HPDE6-E6E7 (cell line): Measurements from ENCODE around the gene RBFOX2.
"Not testable (repeated sequence)": the region's sequence is repeated elsewhere in the genome, so short reads cannot be mapped to it uniquely, and the experiment has no call there.

Experiments used
- DNase-seq: peaks from one replicate; pipeline ENCODE4 v3.0.0; 2011; ENCODE audit warnings: missing footprints; ENCODE audit errors: extremely low spot score

Gene RBFOX2

DNA sequence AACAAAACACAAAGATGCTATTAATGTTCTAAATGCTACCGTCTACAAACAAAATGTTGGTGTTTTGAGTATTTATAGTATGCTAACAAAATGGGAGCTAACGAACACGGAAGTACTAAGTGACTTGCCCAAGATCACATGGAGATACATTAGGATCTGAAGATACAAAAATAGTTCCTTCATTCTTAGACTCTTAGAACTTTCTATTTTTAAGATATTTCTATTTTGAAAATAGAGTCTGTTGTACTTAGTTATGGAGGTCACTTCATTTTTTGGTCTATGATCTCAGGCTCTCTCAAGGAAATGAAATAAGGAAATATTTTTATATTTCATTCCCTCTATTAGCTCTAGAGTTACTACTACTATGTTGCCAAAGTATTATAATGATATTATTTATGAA, 246.7 kb downstream of the RBFOX2 start:
- DNase-seq, result no peak

DNA sequence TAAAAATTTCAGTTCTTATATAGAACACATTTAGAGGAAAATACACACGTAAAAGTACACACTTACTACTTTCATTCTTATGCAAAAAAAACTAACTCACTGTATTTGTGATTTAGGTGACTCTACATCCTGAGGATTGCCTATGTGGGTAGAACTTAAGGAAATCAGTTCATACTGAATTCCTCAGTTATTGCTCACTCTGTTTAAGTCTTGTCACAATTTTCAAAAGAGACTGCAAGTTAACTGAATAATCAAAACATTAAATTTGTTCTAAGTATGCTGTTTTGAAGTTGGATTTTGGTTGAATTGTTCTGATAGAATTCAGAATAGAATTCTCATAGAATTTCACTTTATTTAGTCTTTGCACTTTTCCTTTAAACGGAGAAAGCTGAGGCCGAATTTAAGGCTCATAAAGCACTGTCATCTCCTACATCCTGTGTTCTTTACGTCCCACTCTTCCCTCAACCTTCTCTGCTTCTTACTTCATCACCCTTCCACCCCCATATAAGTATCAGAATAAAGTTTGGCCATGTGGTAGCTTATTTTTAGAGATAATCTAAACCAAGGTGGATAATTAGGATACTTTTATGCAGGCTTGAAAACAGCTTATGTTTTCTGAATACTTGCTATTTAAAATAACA, 251.2 kb downstream of the RBFOX2 start:
- peak; percentile 28 for DNase-seq

DNA sequence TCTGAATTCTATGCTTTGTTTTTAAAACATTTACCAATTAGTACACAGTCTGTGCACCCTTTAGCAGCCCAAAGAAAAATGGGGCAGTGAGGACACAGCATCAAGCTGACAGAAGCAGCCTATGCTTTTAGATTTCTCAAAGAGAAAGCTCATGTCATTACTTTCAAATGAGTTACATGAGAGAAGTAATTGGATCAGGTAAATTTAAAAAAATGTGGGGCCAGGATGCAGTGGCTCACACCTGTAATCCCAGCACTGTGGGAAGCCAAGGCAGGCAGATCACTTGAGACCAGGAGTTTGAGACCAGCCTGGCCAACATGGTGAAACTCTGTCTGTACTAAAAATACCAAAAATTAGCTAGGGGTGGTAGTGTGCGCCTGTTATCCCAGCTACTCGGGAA, 253.3 kb downstream of the RBFOX2 start:
- DNase-seq, result no peak

DNA sequence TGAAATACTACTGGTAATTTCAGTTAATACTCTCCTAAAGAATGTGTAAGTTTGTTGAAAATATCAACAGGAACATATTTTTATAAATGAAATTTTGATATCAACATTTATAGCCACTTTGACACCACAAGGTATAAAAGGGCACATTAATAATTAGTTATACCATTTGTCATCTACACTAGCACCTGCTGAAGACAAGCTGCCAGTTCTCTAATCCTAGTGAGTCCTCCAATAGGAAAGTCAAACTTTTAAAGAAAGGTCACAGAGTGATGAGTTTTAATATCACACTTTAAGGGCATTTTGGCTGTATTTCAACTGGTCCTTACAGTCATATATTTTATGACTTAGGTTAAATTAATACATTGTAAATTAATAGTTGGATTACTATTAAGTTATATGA, 258.6 kb downstream of the RBFOX2 start:
- no peak for DNase-seq

DNA sequence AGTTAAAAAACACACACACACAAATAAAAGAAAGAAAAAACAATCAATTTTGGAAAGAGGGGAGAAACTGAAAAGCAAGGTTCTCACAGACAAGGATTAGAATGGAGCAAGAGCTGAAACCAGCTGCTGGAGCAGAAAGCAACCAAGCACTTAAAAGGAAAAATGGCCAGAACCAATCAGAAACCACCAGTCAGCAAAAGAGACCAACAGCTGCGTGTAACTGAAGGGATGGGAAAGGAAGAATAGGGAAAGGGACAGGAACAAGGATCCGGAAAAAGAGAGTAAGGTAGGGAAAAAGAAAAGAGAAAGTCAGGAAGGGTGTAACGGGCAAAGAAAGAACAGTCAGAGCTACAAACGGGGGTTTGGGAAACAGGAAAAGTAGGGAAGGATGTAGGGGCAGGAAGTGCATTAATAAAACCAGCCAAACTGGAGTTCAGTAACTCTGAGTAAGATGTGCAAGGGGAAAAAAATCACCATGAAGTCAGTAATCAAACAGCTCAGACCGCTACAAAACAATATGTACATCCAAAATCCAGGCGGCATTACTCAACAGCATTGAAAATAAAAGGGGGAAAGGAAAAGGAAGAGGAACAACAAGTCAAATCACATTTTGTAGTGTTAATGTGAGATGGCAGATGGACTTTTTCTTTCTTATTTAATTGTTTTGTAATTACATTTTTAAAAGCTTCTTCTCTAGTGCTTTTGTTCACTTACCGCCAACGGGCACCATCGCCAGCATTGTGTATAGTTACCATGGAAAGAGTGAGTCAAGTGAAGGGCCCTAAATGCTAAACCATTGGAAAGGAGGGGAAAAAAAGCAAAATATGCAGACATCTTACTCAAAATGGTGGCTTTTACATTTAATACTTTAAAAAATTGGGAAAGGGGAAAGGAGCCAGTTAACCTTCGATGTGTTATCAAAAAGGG, 261.7 kb downstream of the RBFOX2 start:
- no peak for DNase-seq

DNA sequence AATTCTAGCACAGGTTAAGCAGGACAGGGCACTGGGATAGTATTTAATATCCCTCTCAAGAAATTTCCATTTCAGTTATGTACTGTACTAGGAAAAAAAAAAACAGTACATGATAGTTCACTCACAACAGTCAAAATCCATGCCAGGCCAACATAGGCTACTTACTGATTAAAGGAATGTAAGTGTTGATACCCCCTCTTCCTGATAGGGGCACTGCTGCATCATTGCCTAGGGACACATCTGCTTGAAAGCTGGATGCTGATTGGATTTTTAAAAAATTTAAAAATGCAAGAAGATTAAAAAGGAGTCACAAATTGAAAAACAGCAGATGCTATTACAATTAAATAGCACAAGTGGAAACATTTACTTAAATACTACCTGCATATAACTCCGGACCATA, 267.6 kb downstream of the RBFOX2 start:
- DNase-seq, result no peak

DNA sequence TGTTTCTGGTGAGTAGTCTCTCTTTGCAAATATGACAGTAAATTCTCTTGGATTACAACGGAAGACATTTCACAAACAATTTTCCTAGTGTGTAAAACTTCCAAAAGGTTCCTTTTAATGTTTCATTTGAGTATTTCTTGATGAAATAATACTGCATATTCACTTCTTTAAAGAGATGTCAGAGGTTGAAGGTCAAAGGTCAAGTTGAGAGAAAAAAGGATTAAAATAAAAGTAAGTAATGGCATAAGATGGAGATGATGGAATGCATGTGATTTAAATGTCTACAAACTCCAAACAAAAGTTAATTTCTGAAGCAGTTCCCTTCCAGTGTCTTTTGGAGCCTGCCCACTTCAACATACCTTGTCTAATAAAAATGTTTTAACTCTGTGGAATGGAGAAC, 270.2 kb downstream of the RBFOX2 start:
- no peak for DNase-seq

DNA sequence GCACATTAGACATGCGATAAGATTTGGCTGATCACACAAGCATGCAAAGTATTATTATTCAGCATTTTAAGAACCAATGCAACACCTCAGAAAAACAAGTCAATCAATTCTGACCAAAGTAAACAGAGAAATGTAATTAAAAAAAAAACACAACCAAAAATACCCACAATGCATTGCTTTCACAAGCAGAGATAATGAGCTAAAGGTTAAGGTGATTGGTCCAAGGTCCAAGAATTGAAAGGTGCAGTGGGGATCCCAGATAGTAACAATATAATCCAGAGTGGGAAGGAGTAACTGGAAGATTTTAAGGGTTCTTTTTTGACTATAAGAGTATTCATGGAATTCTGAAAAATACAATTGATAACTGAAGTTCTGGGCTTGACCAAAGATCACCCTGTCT, 271.9 kb downstream of the RBFOX2 start:
- DNase-seq, result no peak

DNA sequence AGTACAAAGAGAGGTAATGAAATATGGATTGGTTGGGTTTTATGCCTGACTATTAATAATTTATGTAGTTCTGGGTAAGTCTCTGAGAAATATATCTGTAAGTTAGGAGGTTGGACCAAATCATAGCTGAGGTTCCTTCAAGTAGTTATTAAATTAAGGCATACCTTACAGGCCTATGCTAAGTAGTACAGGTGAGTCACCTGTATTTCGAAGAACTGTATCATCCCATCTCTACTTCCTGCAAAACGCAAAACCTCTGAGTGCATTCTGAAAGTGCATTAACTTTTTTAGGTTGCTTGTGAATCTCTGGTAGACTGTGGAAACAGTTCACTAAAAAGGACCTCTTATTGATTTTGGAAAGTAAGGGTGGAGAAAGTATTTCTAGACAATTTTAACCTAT, 273.9 kb downstream of the RBFOX2 start:
- DNase-seq, result no peak

DNA sequence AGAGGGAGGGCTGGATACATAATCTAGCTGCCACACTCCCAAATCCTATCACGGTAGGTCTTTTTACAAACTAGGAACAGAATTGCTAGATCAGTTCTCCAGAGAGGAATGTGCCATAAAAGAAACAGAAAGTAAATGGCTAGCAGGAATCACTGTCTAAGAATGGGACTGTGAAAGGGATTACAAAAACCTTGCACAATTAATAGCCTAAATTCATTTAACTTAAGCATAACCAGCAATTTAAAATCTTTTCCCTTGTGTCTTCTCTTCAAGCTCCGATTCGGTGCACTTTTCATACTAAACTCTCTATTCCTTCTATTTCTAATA, 275.8 kb downstream of the RBFOX2 start:
- DNase-seq, result no peak

DNA sequence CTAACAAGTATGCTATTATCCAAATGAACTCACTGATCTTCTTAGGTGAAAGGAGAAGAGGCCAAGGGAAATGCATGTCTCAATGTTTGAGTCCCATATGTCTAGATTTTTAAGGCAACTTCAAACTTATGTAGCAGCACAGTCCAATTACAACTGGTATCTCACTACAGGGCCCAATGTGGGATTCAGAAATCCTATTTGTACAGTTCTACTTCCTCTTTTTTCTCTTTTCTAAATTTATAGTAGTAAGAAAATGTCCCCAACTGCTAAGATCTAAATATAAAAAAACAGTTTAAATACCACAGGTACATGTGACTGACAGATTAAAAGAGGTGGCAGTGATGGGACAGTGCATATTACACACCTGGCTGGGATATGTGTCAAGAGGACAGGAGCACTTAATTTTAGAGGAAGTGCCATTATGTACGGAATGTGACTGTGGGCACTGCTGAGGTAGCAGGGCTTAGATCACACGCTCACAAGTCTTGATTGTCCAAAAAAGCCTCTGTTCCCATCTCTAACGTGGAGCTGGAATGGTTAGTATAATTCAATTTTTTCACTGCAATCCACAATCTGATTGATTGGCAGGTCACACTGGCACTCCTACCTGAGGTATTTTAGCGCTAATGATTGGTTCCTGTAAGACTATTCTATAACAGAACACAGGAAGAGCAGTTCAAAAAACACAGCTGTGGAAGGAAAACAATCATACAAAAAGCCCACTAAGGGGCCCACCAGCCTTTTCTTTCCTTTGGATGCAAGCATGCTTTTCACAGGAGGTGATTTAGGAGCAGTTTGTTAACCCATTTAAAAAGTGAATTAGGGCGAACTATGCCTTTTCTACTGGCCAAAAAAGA, 276.4 kb downstream of the RBFOX2 start:
- DNase-seq, result no peak

DNA sequence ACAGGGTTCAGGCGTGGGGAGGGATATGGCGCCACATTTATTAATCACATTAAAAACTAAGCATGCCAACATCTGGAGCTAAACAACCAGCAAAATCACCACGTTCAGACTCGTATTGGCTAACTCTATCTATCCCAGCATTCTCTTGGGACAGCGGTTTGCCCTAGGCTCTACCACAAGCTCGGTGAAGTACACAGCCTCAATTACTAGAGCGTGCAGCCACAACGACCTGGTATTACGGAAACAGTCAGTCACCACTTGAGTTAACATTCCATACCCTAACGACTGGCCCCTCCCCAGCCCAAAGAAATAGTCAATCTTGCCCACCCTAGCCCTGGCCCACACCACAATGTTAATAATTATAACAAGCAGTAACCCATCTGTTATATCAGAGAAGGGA, 278.8 kb downstream of the RBFOX2 start:
- DNase-seq, result no peak

DNA sequence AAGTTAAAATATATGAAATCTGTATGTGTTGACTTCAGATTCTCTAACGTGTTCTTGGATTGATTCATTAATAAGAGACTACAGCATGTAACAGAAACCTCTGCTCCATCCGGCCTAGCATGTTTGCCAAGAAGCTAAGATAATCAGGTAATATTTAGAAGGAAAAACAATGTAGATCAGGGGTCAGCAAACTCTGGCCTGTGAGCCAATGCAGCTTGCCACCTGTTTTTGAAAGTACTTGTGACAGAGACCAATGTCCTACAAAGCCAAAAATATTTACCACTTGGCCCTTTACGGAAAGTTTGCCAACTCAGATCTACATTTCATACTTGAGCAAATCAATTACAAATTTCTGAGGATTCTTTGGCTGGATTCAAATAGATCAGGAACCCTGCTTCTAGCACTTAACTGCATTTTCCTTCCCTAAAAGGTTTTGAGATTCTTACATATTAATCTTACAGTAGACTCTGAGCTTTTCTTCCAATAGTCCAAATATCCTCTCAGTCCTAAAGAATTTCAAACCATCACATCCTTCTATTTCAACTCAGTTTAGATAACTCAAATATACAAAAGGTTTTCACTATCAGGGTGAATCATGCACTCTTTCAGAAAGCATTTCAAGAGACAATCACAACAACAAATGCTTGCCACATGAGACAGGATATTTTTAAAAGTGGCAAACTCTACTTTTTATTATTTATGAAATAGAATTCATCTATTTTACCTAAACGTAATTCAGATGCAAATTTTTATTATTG, 281.5 kb downstream of the RBFOX2 start:
- DNase-seq, result no peak

DNA sequence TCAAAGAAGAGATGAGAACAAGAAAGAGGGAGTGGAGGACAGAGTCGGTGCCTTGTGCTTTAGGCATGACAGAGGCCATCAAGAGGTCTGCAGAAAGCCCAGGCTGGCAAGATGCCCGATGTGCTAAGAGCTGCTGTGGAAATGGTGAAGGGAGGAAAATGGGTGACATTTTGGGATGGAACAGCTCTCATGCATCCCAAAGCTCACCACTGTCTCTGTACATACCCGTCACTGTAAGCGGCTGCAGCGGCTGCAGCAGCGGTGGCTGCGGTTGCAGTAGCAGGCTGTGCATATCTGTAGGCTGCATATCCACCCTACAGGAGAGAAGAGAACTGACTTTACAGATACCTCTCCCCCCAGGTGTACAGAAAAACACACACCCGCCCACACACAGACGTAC, 282.4 kb downstream of the RBFOX2 start:
- no peak for DNase-seq

DNA sequence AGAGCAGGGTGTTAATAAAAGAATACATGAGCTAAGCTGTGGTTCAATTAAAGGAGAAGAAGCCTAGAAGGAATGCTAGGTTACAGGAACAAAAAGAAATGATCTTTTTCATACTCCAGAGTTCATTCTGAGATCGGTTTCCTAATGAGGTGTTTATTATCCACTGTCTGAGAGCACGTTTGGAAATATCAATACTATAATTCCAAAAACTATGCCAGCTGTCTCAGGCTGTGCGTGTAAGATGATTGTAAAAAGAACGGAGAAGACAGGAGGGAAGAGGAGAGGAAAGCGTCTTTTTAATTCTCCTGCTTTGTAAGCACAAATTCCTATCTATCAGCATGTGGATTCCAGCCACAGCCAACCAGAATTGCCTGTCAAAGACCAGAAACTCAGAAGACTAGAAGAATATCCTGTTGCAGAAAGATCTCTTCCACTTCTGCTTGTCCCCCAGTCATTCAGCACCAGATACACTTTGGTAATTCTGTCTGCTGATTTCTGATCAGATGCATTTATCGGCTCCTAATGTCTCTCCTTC, 285.2 kb downstream of the RBFOX2 start:
- DNase-seq, result no peak

DNA sequence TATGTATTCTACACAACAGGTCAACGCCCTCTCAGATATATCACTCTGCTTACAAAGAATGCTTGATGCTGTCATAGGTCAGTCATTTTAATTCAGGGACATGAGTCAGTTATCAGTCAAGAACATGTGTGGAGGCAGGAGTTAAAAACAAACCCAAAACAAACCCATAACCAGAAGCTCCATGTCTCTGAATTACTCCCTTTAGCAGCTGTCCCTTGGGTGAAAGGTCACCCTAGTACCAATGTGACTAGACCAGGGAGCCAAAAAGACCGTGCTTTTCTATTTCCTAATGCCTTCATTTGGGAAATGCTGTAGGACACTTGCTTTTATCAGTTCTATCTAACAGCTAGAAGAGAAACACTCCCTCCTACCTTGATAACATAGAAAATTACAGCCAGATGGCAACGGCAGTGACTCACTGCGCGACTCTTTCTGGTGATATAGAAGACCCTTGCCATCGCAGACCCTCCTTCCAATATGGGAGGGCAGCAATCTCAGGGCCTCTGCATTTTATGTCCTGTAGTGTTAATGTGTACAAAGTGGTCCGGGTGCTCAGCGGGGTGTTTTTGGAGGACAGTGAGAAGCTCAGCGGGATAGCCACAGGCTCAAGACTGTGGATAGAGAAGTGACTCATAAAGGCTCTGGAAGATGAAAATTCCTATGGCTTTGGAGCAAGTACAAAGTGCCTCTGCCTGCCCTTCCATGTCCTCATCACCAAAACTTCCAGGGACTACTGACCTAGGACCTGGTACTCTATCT, 286.1 kb downstream of the RBFOX2 start:
- DNase-seq, result peak; percentile 17

DNA sequence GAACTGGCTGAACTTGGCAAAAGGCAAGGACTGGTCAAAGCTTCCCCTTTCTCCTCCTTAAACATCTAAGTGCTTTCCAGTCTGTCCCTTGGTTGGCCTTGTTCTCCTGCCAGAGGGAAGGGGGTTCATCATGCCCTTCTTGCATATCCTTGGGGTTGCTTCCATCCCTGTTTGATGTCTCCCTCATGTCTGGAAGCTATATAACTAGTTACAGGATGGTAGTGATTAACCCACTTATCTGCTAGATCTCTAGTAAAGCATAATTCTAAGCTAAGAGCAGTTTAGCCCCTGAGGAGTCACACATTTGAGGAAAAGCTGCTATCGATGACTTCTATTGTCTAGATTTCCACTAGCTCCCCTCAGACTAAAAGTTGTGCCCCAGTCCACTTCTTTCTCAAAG, 288.0 kb downstream of the RBFOX2 start:
- no peak for DNase-seq

DNA sequence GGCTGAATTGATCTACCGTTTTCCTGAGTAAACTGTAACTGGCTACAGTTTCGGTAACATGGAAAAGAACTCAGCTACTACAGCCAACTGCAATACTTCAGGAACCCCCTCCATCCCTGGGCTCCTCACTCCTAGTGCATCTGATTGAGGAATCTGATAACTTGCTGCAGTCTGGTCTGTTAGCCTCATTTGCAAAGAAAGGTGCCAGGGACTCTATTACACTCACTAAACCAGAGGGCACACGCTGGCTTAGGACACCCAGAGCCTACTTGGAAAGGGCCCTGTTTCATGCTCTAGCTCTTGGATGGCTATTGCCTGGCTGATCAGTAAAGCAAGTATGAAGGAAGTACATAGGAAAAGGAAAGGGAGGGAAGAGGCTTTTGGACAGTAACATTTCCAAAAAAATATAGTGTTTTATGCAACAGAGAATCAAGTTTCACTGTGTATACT, 288.7 kb downstream of the RBFOX2 start:
- DNase-seq, result no peak

DNA sequence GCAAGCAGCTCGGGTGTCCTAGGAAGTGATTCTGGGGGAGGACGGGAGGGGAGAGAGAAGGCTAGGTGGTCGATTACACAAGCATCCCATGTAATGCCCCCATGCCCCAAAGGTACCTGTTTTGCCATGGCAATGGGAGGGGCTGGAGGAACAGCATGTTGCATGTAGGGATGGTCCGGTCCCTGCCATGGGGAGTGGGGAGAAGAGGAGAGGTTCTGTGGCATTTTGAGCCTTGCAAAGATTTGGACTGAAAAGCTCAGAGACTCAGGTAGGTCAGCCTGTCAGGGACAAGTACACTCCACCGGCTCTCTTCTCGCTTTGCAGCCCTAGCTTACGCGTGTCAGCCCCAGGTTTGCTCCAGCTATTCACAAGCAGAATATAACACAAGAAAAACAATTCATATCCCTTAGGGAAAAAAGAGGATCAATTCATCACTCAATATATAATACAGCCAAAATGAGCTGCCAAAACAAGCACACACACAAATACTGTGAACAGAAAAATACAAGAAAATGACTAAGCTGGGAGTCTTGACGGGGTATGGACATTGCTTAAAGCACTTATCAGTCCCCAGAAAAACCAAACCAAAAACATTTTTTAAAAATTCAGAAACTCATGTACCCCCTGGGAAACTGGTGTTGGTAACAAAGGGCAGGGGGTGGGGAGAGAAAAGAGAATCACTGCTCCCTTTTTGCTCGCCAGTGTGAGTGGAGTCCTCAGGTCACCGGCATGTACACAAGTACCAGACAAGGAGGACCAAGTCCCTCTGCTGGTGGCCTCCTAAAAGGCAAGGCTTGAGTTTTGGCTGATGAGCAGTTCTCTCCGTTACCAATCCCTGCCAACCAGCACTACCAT, 289.3 kb downstream of the RBFOX2 start:
- DNase-seq, result no peak

DNA sequence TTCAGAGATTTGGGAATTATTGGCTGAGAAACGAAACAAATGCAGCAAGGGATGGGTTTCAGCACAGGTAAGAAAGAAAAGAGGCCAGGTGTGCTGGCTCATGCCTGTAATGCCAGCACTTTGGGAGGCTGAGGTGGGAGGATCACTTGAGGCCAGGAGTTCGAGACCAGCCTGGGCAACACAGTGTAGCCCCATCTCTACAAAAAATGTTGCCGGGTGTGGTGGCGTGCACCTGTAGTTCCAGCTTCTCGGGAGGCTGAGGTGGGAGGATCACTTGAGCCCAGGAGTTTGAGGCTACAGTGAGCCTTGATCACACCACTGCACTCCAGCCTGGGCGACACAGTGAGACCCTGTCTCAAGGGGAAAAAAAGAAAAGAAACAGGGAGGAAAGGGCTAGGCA, 290.7 kb downstream of the RBFOX2 start:
- DNase-seq, result not testable (repeated sequence)
